HG03378 (cell line): ENCODE measurements around the gene SLC30A1.
A peak's percentile ranks its signal among the peaks of the same experiment; 100 is the strongest.

Experiments used
- ATAC-seq: cut with Tn5 transposase; IDR thresholded peaks from one replicate; pipeline ENCODE4 v1.9.1; 2021; ENCODE audit warnings: mild to moderate bottlenecking, moderate library complexity; ENCODE audit not compliant: unreplicated experiment

SLC30A1 gene

GRCh38 chr1:211609120-211610024 is 30.4 kb upstream of the SLC30A1 start:
- no peak for ATAC-seq

DNA sequence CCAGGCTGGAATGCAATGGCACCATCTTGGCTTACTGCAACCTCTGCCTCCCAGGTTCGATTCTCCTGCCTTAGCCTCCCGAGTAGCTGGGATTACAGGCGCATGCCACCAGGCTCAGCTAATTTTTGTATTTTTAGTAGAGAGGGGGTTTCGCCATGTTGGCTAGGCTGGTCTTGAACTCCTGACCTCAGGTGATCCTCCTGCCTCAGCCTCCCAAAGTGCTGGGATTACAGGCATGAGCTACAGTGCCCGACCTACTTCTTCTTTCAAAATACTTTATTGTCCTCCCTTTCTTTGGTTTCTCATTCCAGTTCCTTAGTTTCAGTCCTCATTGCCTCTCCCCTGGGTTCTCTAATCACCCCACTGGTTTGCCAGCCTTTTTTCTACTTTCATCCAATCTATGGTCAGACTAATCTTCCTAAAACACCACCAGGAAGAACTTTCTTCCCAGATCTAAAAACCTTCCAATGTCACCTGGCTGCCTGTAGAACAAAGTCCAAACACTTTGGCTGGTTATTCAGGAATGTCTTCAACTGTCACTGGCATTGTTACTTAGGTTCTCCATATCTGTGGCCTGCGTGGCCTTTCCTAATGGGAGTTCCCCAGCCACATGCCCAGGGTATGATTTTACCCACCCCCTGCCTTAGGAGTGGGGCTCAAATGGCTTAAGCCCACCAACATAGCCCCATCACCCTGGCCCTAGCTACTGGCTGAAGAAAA is 29.0 kb upstream of the SLC30A1 start:
- no peak for ATAC-seq

- ATAC-seq: peak; percentile 87
These were observed 28.2 kb upstream of the SLC30A1 start for GRCh38 chr1:211606914-211607753.

DNA sequence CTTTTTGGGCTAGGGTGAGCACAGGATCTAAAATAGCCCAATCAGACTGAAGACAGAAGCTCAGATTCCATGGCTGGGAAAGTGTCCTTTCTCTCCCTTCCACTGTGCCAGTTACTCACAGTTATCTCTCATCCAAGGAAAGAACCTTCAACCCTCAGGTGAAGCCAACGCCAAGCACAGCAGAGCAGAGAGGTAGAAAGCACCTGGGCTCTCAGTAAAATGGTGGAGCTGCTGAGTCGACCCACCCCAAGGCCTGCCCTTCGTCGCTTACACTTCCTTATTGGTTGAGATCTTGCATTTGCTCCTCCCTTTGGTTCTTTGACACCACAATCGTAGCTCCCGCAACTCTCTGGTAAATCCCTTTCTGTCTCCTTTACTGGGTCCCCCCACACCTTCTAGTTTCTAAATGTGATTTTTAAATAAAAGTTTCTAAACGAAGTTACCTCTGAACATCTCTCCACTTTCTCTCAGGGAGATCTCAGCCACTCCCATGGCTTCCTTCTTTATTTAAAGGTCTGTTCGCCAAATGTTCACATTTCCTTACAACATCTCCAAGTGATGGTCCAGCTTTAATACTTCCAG is 27.5 kb upstream of the SLC30A1 start:
- ATAC-seq: peak; percentile 33

DNA sequence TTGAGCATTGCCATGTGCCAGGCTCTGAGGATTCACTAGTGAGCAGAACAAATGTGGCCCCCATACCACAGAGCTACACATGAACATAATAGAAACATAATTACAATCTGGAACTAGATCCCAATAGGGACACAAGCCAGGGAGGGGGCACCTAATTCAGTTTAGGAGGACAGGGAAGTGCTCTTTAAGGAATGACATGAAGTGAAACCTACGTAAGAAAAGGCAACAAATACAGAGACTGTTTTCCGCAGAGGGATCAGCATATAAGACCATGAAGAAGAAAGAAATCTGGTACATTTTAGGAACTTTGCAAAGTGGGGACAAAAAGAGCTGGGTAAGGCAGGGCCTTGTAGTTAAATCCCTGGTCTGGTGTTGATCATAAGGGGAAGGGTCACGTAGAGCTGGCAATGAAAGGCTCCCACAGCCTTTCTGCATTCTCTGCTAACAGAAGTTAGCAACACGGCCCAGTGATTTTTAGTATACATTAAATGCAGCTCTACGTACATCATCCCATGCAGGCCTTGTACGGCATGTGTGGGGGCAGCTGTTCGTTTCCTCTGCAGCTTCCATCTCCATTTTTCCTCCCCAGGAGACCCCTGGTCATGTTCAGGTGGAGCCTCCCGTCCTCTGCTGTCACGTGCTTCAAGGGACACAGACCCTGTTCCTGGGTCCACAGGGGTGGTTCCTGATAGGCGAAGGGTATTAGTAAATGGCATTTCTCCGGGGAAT is 26.8 kb upstream of the SLC30A1 start:
- no peak for ATAC-seq

GRCh38 chr1:211605034-211605433 is 26.1 kb upstream of the SLC30A1 start:
- ATAC-seq: no peak

- no peak for ATAC-seq
These were observed 25.6 kb upstream of the SLC30A1 start for GRCh38 chr1:211604548-211604947.

DNA sequence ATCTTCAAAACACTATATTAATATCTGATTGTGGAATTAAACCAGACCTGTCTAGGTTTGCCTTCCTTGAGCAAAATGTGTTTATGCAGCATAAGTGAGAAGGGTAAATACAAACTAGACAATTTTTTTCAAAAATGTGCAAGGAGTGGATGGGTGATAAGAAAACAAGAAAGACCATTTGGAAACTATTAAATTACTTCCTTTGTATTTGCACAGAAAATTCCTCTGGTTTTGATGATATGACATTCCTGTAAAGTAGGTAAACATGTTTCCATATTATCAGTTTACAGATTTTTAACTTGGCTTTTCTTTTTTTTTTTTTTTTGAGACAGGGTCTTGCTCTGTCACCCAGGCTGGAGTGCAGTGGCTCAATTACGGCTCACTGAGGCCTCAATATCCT is 24.8 kb upstream of the SLC30A1 start:
- no peak for ATAC-seq

DNA sequence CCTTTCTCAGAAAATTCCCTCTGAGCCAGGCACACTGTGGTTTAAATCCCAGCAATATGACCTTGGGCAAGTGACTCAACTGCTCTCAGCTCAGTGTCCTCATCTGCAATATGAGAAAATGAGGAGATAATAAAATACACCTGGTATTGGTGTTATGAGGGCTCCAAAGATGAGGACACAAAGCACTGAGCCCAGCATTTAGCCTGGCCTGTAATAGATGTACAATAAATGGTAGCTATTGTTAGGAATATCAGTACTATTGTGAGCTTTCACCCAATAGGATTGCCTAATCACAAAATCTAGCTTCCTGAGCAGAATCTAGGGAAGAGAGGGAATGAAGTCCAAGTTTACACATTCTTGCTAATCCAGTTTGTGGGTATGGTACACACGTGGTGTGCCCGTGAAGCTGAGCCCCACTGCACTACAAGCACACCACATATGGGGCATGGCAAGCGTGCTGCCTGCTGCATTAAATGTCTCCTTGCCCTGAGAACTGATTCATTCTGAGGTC is 24.3 kb upstream of the SLC30A1 start:
- ATAC-seq: no peak

GRCh38 chr1:211601982-211602670 is 23.2 kb upstream of the SLC30A1 start:
- no peak for ATAC-seq

DNA sequence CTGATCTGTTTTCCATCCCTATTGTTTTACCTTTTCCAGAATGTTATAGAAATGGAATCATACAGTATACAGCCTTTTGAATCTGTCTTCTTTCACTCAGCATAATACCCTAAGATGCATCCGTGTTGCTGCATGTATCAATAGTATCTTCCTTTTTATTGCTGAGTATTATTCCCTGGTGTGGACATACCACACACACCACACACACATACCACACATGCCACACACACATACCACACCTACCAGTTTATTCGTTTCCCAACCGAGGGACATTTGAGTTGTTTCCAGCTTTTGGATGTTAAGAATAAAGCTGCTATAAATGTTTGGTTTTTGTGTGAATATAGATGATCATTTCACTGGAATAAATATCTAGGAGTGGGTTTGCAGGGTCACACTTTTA is 22.2 kb upstream of the SLC30A1 start:
- no peak for ATAC-seq

- no peak for ATAC-seq
These were observed 20.3 kb upstream of the SLC30A1 start for GRCh38 chr1:211599250-211599649.

DNA sequence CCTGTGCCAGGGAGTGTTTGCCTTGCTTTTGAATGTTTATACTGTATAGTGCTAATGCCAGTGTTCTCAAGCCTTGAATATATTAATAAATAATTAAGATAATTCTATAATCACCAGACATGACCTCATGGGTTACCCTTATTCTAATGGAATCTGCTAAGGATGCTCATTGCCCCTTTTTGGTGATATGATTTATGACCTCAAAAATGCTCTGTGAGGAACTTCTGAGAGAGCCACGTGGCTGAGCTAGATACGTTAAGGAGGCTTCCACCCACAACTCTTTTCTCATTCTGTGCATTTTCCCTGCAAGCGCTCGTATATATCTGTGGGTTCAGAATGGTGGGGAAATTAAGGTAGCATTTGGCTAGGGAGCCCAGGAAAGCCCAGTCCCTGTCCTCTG is 19.6 kb upstream of the SLC30A1 start:
- no peak for ATAC-seq

GRCh38 chr1:211596418-211597181 is 17.6 kb upstream of the SLC30A1 start:
- ATAC-seq: no peak

DNA sequence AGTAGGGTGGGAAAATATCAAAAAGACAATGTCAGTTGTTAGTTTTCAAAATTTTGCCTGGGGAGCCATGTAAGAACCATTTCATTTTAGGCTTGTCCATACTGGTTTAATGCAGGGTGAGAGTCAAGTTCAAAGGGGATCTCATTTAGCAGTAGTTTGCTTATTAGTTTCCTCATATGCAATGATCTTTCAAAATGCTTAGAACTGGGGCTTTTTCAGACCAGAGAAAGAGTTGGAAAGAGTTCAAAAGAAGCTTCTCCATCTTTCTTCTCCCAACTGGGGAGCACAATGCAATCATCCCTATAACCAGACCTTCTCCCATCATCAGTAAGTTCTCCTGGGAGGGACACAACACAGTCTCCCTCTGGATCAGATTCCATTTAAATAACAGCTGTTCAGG is 16.5 kb upstream of the SLC30A1 start:
- no peak for ATAC-seq

DNA sequence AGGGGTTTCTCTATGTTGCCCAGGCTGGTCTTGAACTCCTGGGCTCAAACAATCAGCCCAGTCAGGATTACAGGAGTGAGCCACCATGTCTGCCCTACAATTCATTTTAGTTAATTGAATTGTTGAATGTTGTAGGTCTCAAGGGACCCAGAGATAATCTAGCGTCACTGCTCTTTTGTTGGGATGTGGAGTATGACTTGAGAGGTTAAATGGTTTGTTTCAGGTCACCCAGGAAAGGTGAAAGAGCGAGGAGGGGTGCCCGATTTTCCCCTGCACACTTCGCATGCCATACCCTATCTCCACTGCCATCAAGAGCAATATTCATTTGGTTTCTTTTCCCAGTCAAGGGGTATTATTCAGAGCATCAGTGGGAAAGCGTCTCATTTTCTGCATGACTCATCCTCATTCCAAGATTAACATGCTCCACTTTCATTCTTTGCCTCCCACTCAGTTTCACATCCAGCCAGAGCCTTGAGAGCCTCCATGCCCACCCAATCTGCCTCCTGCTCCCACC is 13.1 kb upstream of the SLC30A1 start:
- no peak for ATAC-seq

GRCh38 chr1:211589782-211590721 is 11.1 kb upstream of the SLC30A1 start:
- no peak for ATAC-seq
